CD14-positive monocyte (primary cell): Measurements from ENCODE around the gene EBP. TPM values are rescaled to one million over a fixed set of nuclear protein-coding genes. Genes with fewer than 3 reads are reported as not detected.
A peak's percentile ranks its signal among the peaks of the same experiment; 100 is the strongest.

Source experiments
- DNase-seq, 3 donors: peaks; one replicate each; pipeline ENCODE4 v3.0.0-alpha.2; 2011 to 2022
- H2AFZ ChIP-seq: 2 replicates; pipeline ENCODE4 v1.6.0; 2012; ENCODE audit warnings: mild to moderate bottlenecking, low read depth, low read length, inconsistent platforms; ENCODE audit not compliant: insufficient read depth, poor library complexity, severe bottlenecking
- H3K27ac ChIP-seq, 2 donors: 1 replicate in 1 of 2; 2 replicates in 1 of 2; pipeline ENCODE4 v1.5.1; 2012 to 2013; ENCODE audit warnings: low read length in 2 of 2, control low read depth in 1 of 2, inconsistent platforms in 1 of 2, low read depth in 1 of 2, mild to moderate bottlenecking in 1 of 2
- H3K27me3 ChIP-seq, 2 donors: one replicate each; pipeline versions ENCODE4 v1.6.0 to v1.6.1; 2011 to 2013; ENCODE audit warnings: low read length in 2 of 2; ENCODE audit not compliant: control insufficient read depth in 2 of 2, insufficient read depth in 2 of 2
- H3K36me3 ChIP-seq, 2 donors: replicated peaks in 1 of 2; 1 replicate in 1 of 2; 2 replicates in 1 of 2; pipeline versions ENCODE4 v1.5.1 to v1.6.1; 2012 to 2013; ENCODE audit warnings: low read length in 2 of 2, control low read depth in 1 of 2, inconsistent platforms in 1 of 2, mild to moderate bottlenecking in 1 of 2; ENCODE audit not compliant: insufficient read depth in 2 of 2, control insufficient read depth in 1 of 2
- H3K4me1 ChIP-seq, 2 donors: 1 replicate in 1 of 2; 2 replicates in 1 of 2; pipeline versions ENCODE4 v1.5.1 to v1.6.1; 2012 to 2013; ENCODE audit warnings: low read length in 2 of 2, control low read depth in 1 of 2, inconsistent platforms in 1 of 2, mild to moderate bottlenecking in 1 of 2, moderate library complexity in 1 of 2; ENCODE audit not compliant: insufficient read depth in 2 of 2, control insufficient read depth in 1 of 2
- H3K4me2 ChIP-seq: replicated peaks from 2 replicates; pipeline ENCODE3; 2012; ENCODE audit warnings: low read length, moderate library complexity, mild to moderate bottlenecking; ENCODE audit not compliant: poor library complexity, severe bottlenecking; ENCODE audit errors: extremely low read depth
- H3K4me3 ChIP-seq, 3 experiments: fragments of 200-600 bp in 1 of 3; sonication (generic) in 1 of 3; replicated peaks in 1 of 3; 1 replicate in 2 of 3; 2 replicates in 1 of 3; pipeline ENCODE4 v1.5.1; 2011 to 2013; ENCODE audit warnings: low read length in 3 of 3, mild to moderate bottlenecking in 3 of 3, control low read depth in 2 of 3, low read depth in 2 of 3, inconsistent platforms in 1 of 3, moderate library complexity in 1 of 3
- H3K79me2 ChIP-seq: 2 replicates; pipeline ENCODE4 v1.6.0; 2012; ENCODE audit warnings: mild to moderate bottlenecking, control low read depth, inconsistent platforms, low read length, moderate library complexity; ENCODE audit not compliant: insufficient read depth
- H3K9ac ChIP-seq: 2 replicates; pipeline ENCODE4 v1.6.0; 2017; ENCODE audit warnings: low read length, mild to moderate bottlenecking; ENCODE audit not compliant: insufficient read depth, poor library complexity, severe bottlenecking
- H3K9me3 ChIP-seq, 2 donors: replicated peaks in 1 of 2; 1 replicate in 1 of 2; 2 replicates in 1 of 2; pipeline versions ENCODE4 v1.5.1 to v1.6.1; 2012 to 2013; ENCODE audit warnings: low read length in 2 of 2, control low read depth in 1 of 2; ENCODE audit not compliant: control insufficient read depth in 1 of 2, insufficient read depth in 1 of 2
- H4K20me1 ChIP-seq: 2 replicates; pipeline ENCODE4 v1.6.0; 2012; ENCODE audit warnings: mild to moderate bottlenecking, low read length, control low read depth, moderate library complexity; ENCODE audit not compliant: insufficient read depth
- H3K27ac Mint-ChIP-seq, 7 donors: one replicate each; pipeline ENCODE4 v1.8.0; 2020; ENCODE audit warnings: mild to moderate bottlenecking in 7 of 7, mixed read lengths in 7 of 7, moderate library complexity in 6 of 7, inconsistent platforms in 2 of 7
- H3K27me3 Mint-ChIP-seq, 3 donors: one replicate each; pipeline ENCODE4 v1.8.0; 2021 to 2022; ENCODE audit warnings: low read depth in 3 of 3, mild to moderate bottlenecking in 3 of 3, mixed read lengths in 3 of 3, moderate library complexity in 3 of 3, inconsistent platforms in 1 of 3
- H3K36me3 Mint-ChIP-seq, 2 donors: one replicate each; pipeline ENCODE4 v1.8.0; 2020; ENCODE audit warnings: mixed read lengths in 2 of 2, inconsistent platforms in 1 of 2, mild to moderate bottlenecking in 1 of 2
- H3K4me1 Mint-ChIP-seq: one replicate; pipeline ENCODE4 v1.8.0; 2020; ENCODE audit warnings: mild to moderate bottlenecking, mixed read lengths
- H3K4me3 Mint-ChIP-seq, 2 donors: one replicate each; pipeline ENCODE4 v1.8.0; 2020; ENCODE audit warnings: mild to moderate bottlenecking in 2 of 2, mixed read lengths in 2 of 2, moderate library complexity in 1 of 2
- H3K9me3 Mint-ChIP-seq, 7 donors: one replicate each; pipeline ENCODE4 v1.8.0; 2020 to 2022; ENCODE audit warnings: mixed read lengths in 7 of 7, mild to moderate bottlenecking in 6 of 7, moderate library complexity in 6 of 7, inconsistent platforms in 2 of 7
- CTCF ChIP-seq: fragments of 200-600 bp; IDR thresholded peaks from one replicate; pipeline ENCODE4 v1.8.0; 2022; ENCODE audit warnings: antibody characterized with exemption, mild to moderate bottlenecking
- WGBS: methylation state at CpG from one replicate; pipeline ENCODE4 v1.1.5; 2013; ENCODE audit warnings: missing lambda C conversion rate; ENCODE audit not compliant: insufficient coverage; 5-methylcytosine and 5-hydroxymethylcytosine counted together
- intact Hi-C, 2 donors: fragments of 100-400 bp; cut with micrococcal nuclease; formaldehyde crosslinking; loops; one replicate each; pipeline versions ENCODE4 v1.15.0 to v1.15.1; 2023
- polyA plus RNA-seq, 3 donors: library from polyadenylated mRNA; depleted of rRNA in 1 of 3; unstranded in 2 of 3; stranded (reverse) in 1 of 3; fragments of 300-500 nt in 2 of 3; fragments of >200 nt in 1 of 3; fragmentation: Illumina TruSeq in 2 of 3; gene quantifications; 1 replicate in 2 of 3; 2 replicates in 1 of 3; pipeline ENCODE4 v1.2.3, GENCODE V29; 2012 to 2021

Gene EBP
- polyA plus RNA-seq, 3 donors = 47.2 to 59.5 (median 47.4) TPM

- H3K4me2 ChIP-seq = no peak overlapping the region
- peak overlapping the region; percentile 64 to 86 (median 81) for H3K27ac Mint-ChIP-seq
- H3K27me3 Mint-ChIP-seq = peaks cover 0 to 5% (median 0%) of the 10 kb centered on the region in 3 donors
- H3K27me3 ChIP-seq = no peaks in the 10 kb centered on the region
- no peak overlapping the region for H3K9ac ChIP-seq
- peak overlapping the region in 1 of 2 donors; percentile 79 for H3K27ac ChIP-seq
- no peak overlapping the region for H3K4me3 ChIP-seq
- no peak overlapping the region for H3K4me3 Mint-ChIP-seq
- peaks cover 7% of the 10 kb centered on the region in 2 donors for H3K4me1 ChIP-seq
- peaks cover 9 to 14% of the 10 kb centered on the region in 2 donors for H3K36me3 Mint-ChIP-seq
- peaks cover 13% of the 10 kb centered on the region for H3K4me1 Mint-ChIP-seq
- H3K36me3 ChIP-seq = peaks cover 11 to 24% of the 10 kb centered on the region in 2 donors
- no peaks in the 10 kb centered on the region for H3K9me3 ChIP-seq
- intact Hi-C loops = loop anchor here in 1 of 2 donors (10.0 kb wide), 1 partner anchor 317 kb away; the partner anchor contains the start of gene HDAC6
- H4K20me1 ChIP-seq = no peaks in the 10 kb centered on the region
- peak; percentile 72 to 82 (median 77) for DNase-seq
- WGBS = 54% methylated on average over 7 of the region's 10 CpGs
- H3K79me2 ChIP-seq = no peaks in the 10 kb centered on the region
- H3K9me3 Mint-ChIP-seq = peaks cover 0 to 3% (median 0%) of the 10 kb centered on the region in 7 donors
- TF ChIP-seq CTCF = no peak
- H2AFZ ChIP-seq = no peak overlapping the region
Observed at GRCh38 chrX:48487362-48487798, 34.2 kb upstream of the EBP start.

GRCh38 chrX:48488034-48488433, 33.6 kb upstream of the EBP start:
- no peak overlapping the region for H2AFZ ChIP-seq
- peaks cover 10 to 12% of the 10 kb centered on the region in 2 donors for H3K4me1 ChIP-seq
- intact Hi-C loops = loop anchor here in 1 of 2 donors (10.0 kb wide), 1 partner anchor 317 kb away; the partner anchor contains the start of gene HDAC6
- H3K79me2 ChIP-seq = no peaks in the 10 kb centered on the region
- H3K9me3 Mint-ChIP-seq = peaks cover 0 to 3% (median 0%) of the 10 kb centered on the region in 7 donors
- H4K20me1 ChIP-seq = no peaks in the 10 kb centered on the region
- WGBS = 87% methylated on average over 3 of the region's 3 CpGs
- H3K9ac ChIP-seq = no peak overlapping the region
- H3K36me3 Mint-ChIP-seq = peaks cover 5 to 7% of the 10 kb centered on the region in 2 donors
- H3K27ac Mint-ChIP-seq = peak overlapping the region in 6 of 7 donors; percentile 26 to 84 (median 78)
- no peak overlapping the region for H3K4me3 ChIP-seq
- H3K9me3 ChIP-seq = no peaks in the 10 kb centered on the region
- H3K4me2 ChIP-seq = no peak overlapping the region
- peaks cover 16% of the 10 kb centered on the region for H3K4me1 Mint-ChIP-seq
- peaks cover 7 to 17% of the 10 kb centered on the region in 2 donors for H3K36me3 ChIP-seq
- DNase-seq = no peak
- H3K27ac ChIP-seq = peak overlapping the region in 1 of 2 donors; percentile 79
- no peaks in the 10 kb centered on the region for H3K27me3 ChIP-seq
- no peak overlapping the region for H3K4me3 Mint-ChIP-seq
- no peak for TF ChIP-seq CTCF
- peaks cover 0 to 5% (median 0%) of the 10 kb centered on the region in 3 donors for H3K27me3 Mint-ChIP-seq
